HEK293 (cell line): ENCODE results near the gene TMEM250.
"Not testable (repeated sequence)": the region's sequence is repeated elsewhere in the genome, so short reads cannot be mapped to it uniquely, and the experiment has no call there.

ENCODE experiments used
- CTCF ChIA-PET: fragments of 350-600 bp; formaldehyde crosslinking; extraction: SDS; loops from one replicate; lab custom pipeline; 2021; ENCODE audit warnings: antibody characterized with exemption; lab: Yijun Ruan, JAX
- POLR2A ChIA-PET: fragments of 300-600 bp; formaldehyde crosslinking; extraction: SDS; loops from one replicate; lab custom pipeline; 2020; ENCODE audit warnings: antibody characterized with exemption, inconsistent platforms; lab: Yijun Ruan, JAX
- H3K27ac ChIP-seq: fragments of 200-500 bp; sonication (Bioruptor generic); 2 replicates; pipeline ENCODE4 v1.5.1; 2014; ENCODE audit warnings: low read depth, low read length, control low read depth, inconsistent platforms; ENCODE audit errors: extremely low read depth
- H3K36me3 ChIP-seq, 2 experiments: fragments of 200-500 bp in 1 of 2; sonication (Bioruptor generic) in 1 of 2; 1 replicate in 1 of 2; 2 replicates in 1 of 2; pipeline ENCODE4 v1.5.1; 2014 to 2017; ENCODE audit warnings: inconsistent platforms in 2 of 2, low read length in 2 of 2; ENCODE audit not compliant: control insufficient read depth in 2 of 2, insufficient read depth in 1 of 2
- H3K4me1 ChIP-seq: fragments of 200-500 bp; sonication (Bioruptor generic); 2 replicates; pipeline ENCODE4 v1.5.1; 2014; ENCODE audit warnings: mild to moderate bottlenecking, low read length, inconsistent platforms; ENCODE audit not compliant: control insufficient read depth, insufficient read depth
- H3K4me3 ChIP-seq: 2 replicates; pipeline ENCODE4 v1.5.1; 2011; ENCODE audit warnings: low read depth, mild to moderate bottlenecking, control low read depth, low read length, moderate library complexity
- H3K9me3 ChIP-seq: fragments of 200-500 bp; sonication (Bioruptor generic); 2 replicates; pipeline ENCODE4 v1.5.1; 2014; ENCODE audit warnings: low read depth, low read length, inconsistent platforms; ENCODE audit not compliant: control insufficient read depth, insufficient read depth
- CTCF ChIP-seq: fragments of 450-650 bp; formaldehyde crosslinking; IDR thresholded peaks from 2 replicates; pipeline ENCODE4 v1.5.1; 2016; ENCODE audit warnings: missing biosample characterization, missing genetic modification characterization
- GLIS1 ChIP-seq: fragments of 450-650 bp; formaldehyde crosslinking; IDR thresholded peaks from 2 replicates; pipeline ENCODE4 v1.5.1; 2016; ENCODE audit warnings: missing biosample characterization, missing genetic modification characterization
- GLIS2 ChIP-seq: fragments of 450-650 bp; formaldehyde crosslinking; IDR thresholded peaks from 2 replicates; pipeline ENCODE4 v1.5.1; 2016; ENCODE audit warnings: missing biosample characterization, missing genetic modification characterization
- HOXD13 ChIP-seq: sonication (generic); formaldehyde crosslinking; IDR thresholded peaks from 2 replicates; pipeline ENCODE4 v1.8.0; 2022; ENCODE audit warnings: missing genetic modification reagents, borderline replicate concordance
- KLF8 ChIP-seq: fragments of 450-650 bp; formaldehyde crosslinking; IDR thresholded peaks from 2 replicates; pipeline ENCODE4 v1.5.1; 2016; ENCODE audit warnings: missing biosample characterization, missing genetic modification characterization
- OSR2 ChIP-seq: fragments of 450-650 bp; formaldehyde crosslinking; IDR thresholded peaks from 2 replicates; pipeline ENCODE4 v1.5.1; 2016; ENCODE audit warnings: missing biosample characterization, missing genetic modification characterization
- YY1 ChIP-seq: fragments of 450-650 bp; formaldehyde crosslinking; IDR thresholded peaks from 2 replicates; pipeline ENCODE4 v1.5.1; 2018; ENCODE audit warnings: missing biosample characterization, missing genetic modification characterization
- ZBTB1 ChIP-seq: fragments of 450-650 bp; formaldehyde crosslinking; IDR thresholded peaks from 2 replicates; pipeline ENCODE4 v1.5.1; 2016; ENCODE audit warnings: missing biosample characterization, missing genetic modification characterization
- ZBTB6 ChIP-seq: fragments of 450-650 bp; formaldehyde crosslinking; IDR thresholded peaks from 2 replicates; pipeline ENCODE4 v1.5.1; 2017; ENCODE audit warnings: missing biosample characterization, missing genetic modification characterization
- ZEB2 ChIP-seq: fragments of 450-650 bp; formaldehyde crosslinking; IDR thresholded peaks from 2 replicates; pipeline ENCODE4 v1.5.1; 2016; ENCODE audit warnings: missing biosample characterization, missing genetic modification characterization
- ZNF155 ChIP-seq: fragments of 450-650 bp; formaldehyde crosslinking; IDR thresholded peaks from 2 replicates; pipeline ENCODE4 v1.5.1; 2016; ENCODE audit warnings: missing biosample characterization, missing genetic modification characterization
- ZNF211 ChIP-seq: fragments of 450-650 bp; formaldehyde crosslinking; IDR thresholded peaks from 2 replicates; pipeline ENCODE4 v1.5.1; 2016; ENCODE audit warnings: low read depth, missing biosample characterization, missing genetic modification characterization
- ZNF223 ChIP-seq: fragments of 450-650 bp; formaldehyde crosslinking; IDR thresholded peaks from 2 replicates; pipeline ENCODE4 v1.5.1; 2016; ENCODE audit warnings: missing biosample characterization, missing genetic modification characterization
- ZNF548 ChIP-seq: fragments of 450-650 bp; formaldehyde crosslinking; IDR thresholded peaks from 2 replicates; pipeline ENCODE4 v1.5.1; 2016; ENCODE audit warnings: missing biosample characterization, missing genetic modification characterization
- ZNF621 ChIP-seq: fragments of 450-650 bp; formaldehyde crosslinking; IDR thresholded peaks from 2 replicates; pipeline ENCODE4 v1.5.1; 2017; ENCODE audit warnings: missing biosample characterization, missing genetic modification characterization
- ZNF747 ChIP-seq: fragments of 450-650 bp; formaldehyde crosslinking; IDR thresholded peaks from 2 replicates; pipeline ENCODE4 v1.5.1; 2016; ENCODE audit warnings: missing biosample characterization, missing genetic modification characterization
- ZNF785 ChIP-seq: fragments of 450-650 bp; formaldehyde crosslinking; IDR thresholded peaks from 2 replicates; pipeline ENCODE4 v1.5.1; 2016; ENCODE audit warnings: missing biosample characterization, missing genetic modification characterization
- ZSCAN18 ChIP-seq: fragments of 450-650 bp; formaldehyde crosslinking; IDR thresholded peaks from 2 replicates; pipeline ENCODE4 v1.5.1; 2016; ENCODE audit warnings: missing biosample characterization, missing genetic modification characterization

TMEM250 gene

GRCh38 chr9:136151848-136152542, 33.3 kb upstream of the TMEM250 start:
- Histone ChIP-seq H3K4me1 (no peaks in the 10 kb centered on the region), H3K36me3 (no peaks in the 10 kb centered on the region), H3K4me3 (no peak overlapping the region), H3K9me3 (no peaks in the 10 kb centered on the region), H3K27ac (no peak overlapping the region)
- TF ChIP-seq YY1 (tag by site-specific recombination) (no peak), GLIS1 (tag by site-specific recombination) (0 out of 2 replicates have a peak, but pooled peaks have one; percentile 14), ZNF211 (tag by site-specific recombination) (no peak), KLF8 (tag by site-specific recombination) (no peak), ZSCAN18 (tag by site-specific recombination) (no peak), OSR2 (tag by site-specific recombination) (no peak), GLIS2 (tag by site-specific recombination) (peak; percentile 39), HOXD13 (CRISPR knock-in tag) (no peak), ZBTB1 (no peak)
- POLR2A ChIA-PET, result no interaction called here
- CTCF ChIA-PET, result interaction anchor here (0.7 to 1.7 kb wide), 5 partner anchors 10 to 354 kb away, joined by 3 to 8 read pairs (median 6); no protein-coding TSS in a partner anchor

GRCh38 chr9:136151214-136151804, 32.6 kb upstream of the TMEM250 start:
- H3K36me3 ChIP-seq, result no peaks in the 10 kb centered on the region
- 0 out of 2 replicates have a peak, but pooled peaks have one; percentile 15 for TF ChIP-seq ZBTB6 (tag by site-specific recombination)
- no peak for TF ChIP-seq ZNF785
- H3K4me3 ChIP-seq, result no peak overlapping the region
- ChIA-PET POLR2A (no interaction called here), CTCF (interaction anchor here (0.6 to 1.7 kb wide), 5 partner anchors 10 to 353 kb away, joined by 3 to 8 read pairs (median 6); no protein-coding TSS in a partner anchor)
- no peak overlapping the region for H3K27ac ChIP-seq
- no peaks in the 10 kb centered on the region for H3K4me1 ChIP-seq
- H3K9me3 ChIP-seq, result no peaks in the 10 kb centered on the region

GRCh38 chr9:136150664-136151213, 32.1 kb upstream of the TMEM250 start:
- H3K4me3 ChIP-seq, POLR2A ChIA-PET, H3K36me3 ChIP-seq, H3K9me3 ChIP-seq, H3K27ac ChIP-seq, H3K4me1 ChIP-seq: not testable (repeated sequence)
- CTCF ChIA-PET, result interaction anchor here (0.6 to 1.7 kb wide), 2 partner anchors 12 to 69 kb away, joined by 3 to 8 read pairs; no protein-coding TSS in a partner anchor

- no peak overlapping the region for H3K4me3 ChIP-seq
- no peaks in the 10 kb centered on the region for H3K4me1 ChIP-seq
- POLR2A ChIA-PET, result no interaction called here
- H3K27ac ChIP-seq, result no peak overlapping the region
- no peaks in the 10 kb centered on the region for H3K9me3 ChIP-seq
- CTCF ChIA-PET, result interaction anchor here (0.6 kb wide), 1 partner anchor 216 kb away, joined by 3 read pairs; no protein-coding TSS in a partner anchor
- H3K36me3 ChIP-seq, result no peaks in the 10 kb centered on the region
- TF ChIP-seq ZNF747 (no peak), ZNF155 (tag by site-specific recombination) (no peak), CTCF (tag by site-specific recombination) (no peak), ZEB2 (tag by site-specific recombination) (no peak), ZNF223 (no peak), ZNF621 (tag by site-specific recombination) (no peak), ZNF548 (tag by site-specific recombination) (no peak)
Measured at GRCh38 chr9:136149853-136150252, 31.2 kb upstream of the TMEM250 start.
